Uterus (tissue), 4 donors: ENCODE measurements around the gene TYR. TPM values are rescaled to one million over a fixed set of nuclear protein-coding genes. Genes with fewer than 3 reads are reported as not detected.
A peak's percentile ranks its signal among the peaks of the same experiment; 100 is the strongest.
"Not testable (repeated sequence)": the region's sequence is repeated elsewhere in the genome, so short reads cannot be mapped to it uniquely, and the experiment has no call there.

Experiments
- DNase-seq, 2 donors: peaks; one replicate each; pipeline ENCODE4 v3.0.0-alpha.2; 2019 to 2020
- H3K27ac ChIP-seq, 2 donors: fragments of 200-600 bp; sonication (generic); 1 replicate in 1 of 2; 2 replicates in 1 of 2; pipeline ENCODE4 v1.5.1; 2016 to 2018
- H3K27me3 ChIP-seq, 2 donors: fragments of 200-600 bp; sonication (generic); one replicate each; pipeline ENCODE4 v1.5.1; 2018 to 2019; ENCODE audit warnings: control low read depth in 1 of 2
- H3K36me3 ChIP-seq, 2 donors: fragments of 200-600 bp; sonication (generic); one replicate each; pipeline ENCODE4 v1.5.1; 2019; ENCODE audit warnings: control low read depth in 1 of 2
- H3K4me1 ChIP-seq, 2 donors: fragments of 200-600 bp; sonication (generic); one replicate each; pipeline ENCODE4 v1.5.1; 2018 to 2019; ENCODE audit warnings: control low read depth in 1 of 2
- H3K4me3 ChIP-seq, 2 donors: fragments of 200-600 bp; sonication (generic); 1 replicate in 1 of 2; 2 replicates in 1 of 2; pipeline ENCODE4 v1.5.1; 2018 to 2019; ENCODE audit warnings: mild to moderate bottlenecking in 1 of 2
- H3K9me3 ChIP-seq, 2 donors: fragments of 200-600 bp; sonication (generic); one replicate each; pipeline ENCODE4 v1.5.1; 2019; ENCODE audit warnings: control low read depth in 1 of 2
- POLR2A ChIP-seq, 2 donors: fragments of 450-650 bp; IDR thresholded peaks; one replicate each; pipeline ENCODE4 v1.6.1; 2016; ENCODE audit warnings: antibody characterized with exemption in 2 of 2, mild to moderate bottlenecking in 1 of 2, moderate library complexity in 1 of 2
- intact Hi-C: fragments of 100-400 bp; cut with DNase I; formaldehyde crosslinking; loops from one replicate; pipeline ENCODE4 v1.15.1; 2023; ENCODE audit warnings: low total_unique reads
- total RNA-seq, 4 donors: library from RNA; depleted of rRNA in 3 of 4; stranded (reverse); fragments of >200 nt in 3 of 4; gene quantifications; one replicate each; pipeline versions ENCODE4 v1.1.0 to v1.2.4, GENCODE V29; 2014 to 2023
- TF ChIP-seq, protein P1 (sequence below), 4 experiments: fragments of 200-600 bp in 2 of 4; fragments of 450-650 bp in 2 of 4; sonication (generic) in 2 of 4; IDR thresholded peaks; one replicate each; pipeline ENCODE4 v1.5.1; 2016 to 2019; ENCODE audit warnings: antibody characterized with exemption in 4 of 4, mild to moderate bottlenecking in 2 of 4, moderate library complexity in 1 of 4
- donor health status: DM: yes; HTN: yes; CAD: no.

The TYR gene
- total RNA-seq, 4 donors from 2014 or later: not detected

DNA sequence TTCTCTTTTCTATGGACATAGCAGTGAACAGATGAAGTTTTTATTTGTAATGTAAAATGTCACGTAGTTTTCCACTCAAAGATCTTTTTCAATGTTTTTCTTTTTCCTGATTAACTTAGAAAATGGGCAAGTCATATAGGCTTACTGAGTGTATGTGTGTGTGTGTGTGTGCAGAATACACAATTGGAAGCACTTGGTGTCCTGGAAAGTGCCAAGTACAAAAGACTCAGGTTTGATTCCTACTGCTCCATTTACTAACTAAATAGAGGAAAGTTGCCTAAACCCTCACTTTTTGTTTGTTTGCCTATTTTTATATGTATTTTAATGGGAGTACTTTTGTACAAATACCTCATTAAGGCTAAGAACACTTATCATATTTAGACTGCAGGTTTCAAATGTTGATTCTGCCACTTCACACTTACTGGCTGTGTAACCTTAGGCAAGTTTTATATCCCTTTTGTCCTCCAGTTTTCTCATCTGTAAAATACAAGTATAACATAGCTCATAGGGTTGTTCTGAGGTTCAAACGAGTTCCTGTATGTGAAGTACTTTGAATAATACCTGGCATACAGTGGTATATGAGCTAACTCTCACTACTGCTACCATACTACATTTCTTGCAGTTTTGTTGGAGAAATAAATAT is 90.1 kb downstream of the TYR start:
- intact Hi-C loops: no loop called here
- no peak for DNase-seq
- Histone ChIP-seq H3K36me3 (no peaks in the 10 kb centered on the region), H3K27ac (no peak overlapping the region), H3K27me3 (no peaks in the 10 kb centered on the region), H3K4me3 (no peak overlapping the region), H3K9me3 (no peaks in the 10 kb centered on the region), H3K4me1 (no peaks in the 10 kb centered on the region)
- no peak for TF ChIP-seq POLR2A (IDR thresholded peaks at IDR 0.05)
- TF ChIP-seq, protein P1, sequence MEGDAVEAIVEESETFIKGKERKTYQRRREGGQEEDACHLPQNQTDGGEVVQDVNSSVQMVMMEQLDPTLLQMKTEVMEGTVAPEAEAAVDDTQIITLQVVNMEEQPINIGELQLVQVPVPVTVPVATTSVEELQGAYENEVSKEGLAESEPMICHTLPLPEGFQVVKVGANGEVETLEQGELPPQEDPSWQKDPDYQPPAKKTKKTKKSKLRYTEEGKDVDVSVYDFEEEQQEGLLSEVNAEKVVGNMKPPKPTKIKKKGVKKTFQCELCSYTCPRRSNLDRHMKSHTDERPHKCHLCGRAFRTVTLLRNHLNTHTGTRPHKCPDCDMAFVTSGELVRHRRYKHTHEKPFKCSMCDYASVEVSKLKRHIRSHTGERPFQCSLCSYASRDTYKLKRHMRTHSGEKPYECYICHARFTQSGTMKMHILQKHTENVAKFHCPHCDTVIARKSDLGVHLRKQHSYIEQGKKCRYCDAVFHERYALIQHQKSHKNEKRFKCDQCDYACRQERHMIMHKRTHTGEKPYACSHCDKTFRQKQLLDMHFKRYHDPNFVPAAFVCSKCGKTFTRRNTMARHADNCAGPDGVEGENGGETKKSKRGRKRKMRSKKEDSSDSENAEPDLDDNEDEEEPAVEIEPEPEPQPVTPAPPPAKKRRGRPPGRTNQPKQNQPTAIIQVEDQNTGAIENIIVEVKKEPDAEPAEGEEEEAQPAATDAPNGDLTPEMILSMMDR (IDR thresholded peaks at IDR 0.05): no peak

DNA sequence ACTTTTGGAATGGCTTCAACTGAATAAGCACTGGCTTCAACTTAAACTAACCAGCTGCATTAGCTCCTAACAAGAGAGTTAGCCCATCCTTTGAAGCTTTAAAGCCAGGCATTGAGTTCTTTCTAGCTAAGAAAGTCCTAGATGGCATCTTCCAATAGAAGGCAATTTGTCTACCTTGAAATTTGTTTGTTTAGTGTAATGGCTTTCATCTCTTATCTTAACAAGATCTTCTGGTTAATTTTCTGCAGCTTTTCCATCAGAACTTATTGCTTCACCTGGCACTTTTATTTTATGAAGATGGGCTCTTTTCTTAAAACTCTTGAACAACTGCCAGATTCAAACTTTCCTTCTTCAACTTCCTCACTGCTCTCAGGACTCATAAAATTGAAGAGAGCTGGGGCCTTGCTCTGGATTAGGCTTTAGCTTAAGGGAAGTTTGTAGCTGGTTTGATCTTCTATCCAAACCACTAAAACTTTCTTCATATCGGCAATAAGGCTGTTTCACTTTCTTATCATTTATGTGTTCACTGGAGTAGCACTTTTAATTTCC is 94.9 kb downstream of the TYR start:
- H3K4me3 ChIP-seq, H3K27ac ChIP-seq, H3K36me3 ChIP-seq, H3K4me1 ChIP-seq, H3K9me3 ChIP-seq, H3K27me3 ChIP-seq, DNase-seq, intact Hi-C loops: not testable (repeated sequence)

DNA sequence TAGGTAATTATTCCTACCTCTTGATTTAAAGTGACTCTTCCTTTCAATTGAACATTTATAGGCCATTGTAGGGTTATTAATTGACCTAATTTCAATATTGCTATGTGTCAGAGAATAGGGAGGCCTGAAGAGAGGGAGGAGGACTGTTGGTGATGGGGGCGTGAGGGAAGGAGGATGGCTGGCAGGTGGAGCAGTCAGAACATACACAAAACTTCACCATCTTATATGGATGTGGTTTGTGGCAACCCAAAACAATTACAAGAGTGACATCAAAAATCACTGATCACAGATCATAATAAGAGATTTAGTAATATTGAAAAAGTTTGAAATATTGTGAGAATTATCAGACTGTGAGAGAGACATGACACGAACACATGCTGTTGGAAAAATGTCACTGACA is 95.5 kb downstream of the TYR start:
- H3K27ac ChIP-seq, intact Hi-C loops, H3K4me3 ChIP-seq, H3K4me1 ChIP-seq, DNase-seq, H3K9me3 ChIP-seq, H3K27me3 ChIP-seq, H3K36me3 ChIP-seq: not testable (repeated sequence)

DNA sequence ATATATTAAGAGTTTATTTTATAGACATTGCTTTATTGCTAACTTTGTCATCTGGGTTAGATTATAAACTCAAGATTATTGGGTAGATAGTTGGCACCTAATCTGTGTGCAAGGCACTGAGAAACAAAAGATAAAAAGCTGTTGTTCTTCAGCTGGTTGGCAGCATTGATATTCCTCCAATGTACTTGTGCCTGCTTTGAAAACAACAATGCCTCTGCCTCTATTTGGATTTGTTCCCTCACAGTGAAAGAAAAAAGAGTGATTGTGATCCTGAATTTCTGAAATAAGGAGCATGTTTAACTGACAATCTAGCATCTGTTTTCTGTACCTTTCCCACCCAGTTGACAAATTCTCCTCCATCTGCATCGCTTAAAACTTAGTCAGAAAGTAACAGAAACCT is 98.3 kb downstream of the TYR start:
- Histone ChIP-seq H3K4me1 (peaks cover 0 to 9% of the 10 kb centered on the region in 2 donors), H3K36me3 (no peaks in the 10 kb centered on the region), H3K4me3 (no peak overlapping the region), H3K9me3 (no peaks in the 10 kb centered on the region), H3K27ac (peak overlapping the region in 1 of 2 donors; percentile 15), H3K27me3 (no peaks in the 10 kb centered on the region)
- TF ChIP-seq POLR2A (IDR thresholded peaks at IDR 0.05): no peak
- TF ChIP-seq, protein P1 (IDR thresholded peaks at IDR 0.05): no peak
- DNase-seq: no peak
- intact Hi-C loops: no loop called here

DNA sequence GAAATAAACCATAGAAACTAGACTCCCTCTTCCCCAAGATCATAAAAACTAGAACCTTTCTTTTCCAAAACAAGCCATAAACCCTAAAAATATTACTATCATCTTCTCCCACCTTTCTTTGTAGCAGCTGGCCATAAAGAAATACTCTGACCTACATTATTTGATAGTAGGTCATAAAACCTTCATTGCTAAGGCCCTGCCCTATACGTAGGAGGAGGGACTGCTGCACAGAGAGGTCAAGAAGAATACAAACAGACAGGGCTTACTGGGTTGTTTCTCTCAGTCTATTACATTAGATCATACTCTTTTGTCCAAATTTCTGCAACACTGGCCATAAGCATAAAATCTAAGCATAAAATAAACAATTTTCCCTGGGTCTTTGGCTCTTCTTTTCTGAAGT is 101.5 kb downstream of the TYR start:
- no peak overlapping the region for H3K27ac ChIP-seq
- H3K4me3 ChIP-seq: no peak overlapping the region
- TF ChIP-seq, protein P1 (IDR thresholded peaks at IDR 0.05): no peak
- TF ChIP-seq POLR2A (IDR thresholded peaks at IDR 0.05): no peak
- DNase-seq: peak in 1 of 2 donors; percentile 19
- H3K4me1 ChIP-seq: peaks cover 0 to 9% of the 10 kb centered on the region in 2 donors
- H3K36me3 ChIP-seq: no peaks in the 10 kb centered on the region
- intact Hi-C loops: no loop called here
- H3K9me3 ChIP-seq: no peaks in the 10 kb centered on the region
- H3K27me3 ChIP-seq: no peaks in the 10 kb centered on the region

DNA sequence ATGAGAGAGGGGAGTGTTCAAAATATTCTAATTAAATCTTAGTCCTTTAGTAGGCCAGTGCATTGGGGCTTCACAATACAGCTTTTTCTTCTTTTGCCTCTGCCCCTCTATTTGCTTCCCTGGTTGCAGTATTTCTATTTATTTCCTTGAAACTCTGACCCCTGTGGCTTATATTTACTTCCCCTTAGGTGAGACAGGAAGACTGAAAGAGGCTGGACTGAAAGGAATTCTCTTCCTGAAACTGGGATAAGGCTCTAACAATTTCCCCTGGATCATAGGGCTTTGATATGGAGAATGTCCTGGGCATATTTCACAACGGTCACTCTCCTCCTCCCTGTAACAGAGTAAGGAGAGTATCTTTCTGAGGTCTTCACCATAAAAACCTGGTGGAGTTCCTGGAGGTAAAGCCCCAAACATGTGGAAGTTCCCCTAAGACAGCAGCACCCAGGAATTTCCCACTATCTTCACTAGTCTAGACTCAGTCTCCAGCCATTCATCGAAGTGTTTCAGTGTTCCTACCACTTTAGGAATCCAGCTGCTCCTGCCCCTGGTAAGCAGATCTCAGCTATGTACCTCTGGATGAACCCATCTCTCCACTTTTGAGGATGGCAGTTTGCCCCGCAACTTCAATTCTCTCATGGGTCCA is 103.5 kb downstream of the TYR start:
- DNase-seq, H3K27ac ChIP-seq, H3K9me3 ChIP-seq, H3K36me3 ChIP-seq, H3K4me3 ChIP-seq, H3K27me3 ChIP-seq, intact Hi-C loops, H3K4me1 ChIP-seq: not testable (repeated sequence)

DNA sequence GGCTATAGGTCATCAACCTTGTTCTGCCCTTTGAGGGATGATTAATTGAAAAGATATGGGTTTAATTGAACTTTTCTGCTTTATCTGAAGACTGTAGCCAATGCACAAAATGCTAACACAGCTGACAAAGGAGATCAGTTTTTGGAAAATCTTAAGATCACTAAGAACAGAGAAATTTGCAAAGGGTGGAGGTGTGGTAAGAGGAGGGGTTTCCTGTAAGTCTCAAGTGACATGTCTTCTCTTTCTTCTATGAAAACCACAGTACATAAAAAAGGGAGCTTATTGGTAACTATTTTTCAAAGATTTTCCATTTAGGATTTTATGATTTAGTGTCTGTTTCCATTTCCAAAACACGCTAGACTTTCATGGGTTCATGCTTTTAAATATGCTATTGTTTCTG is 108.9 kb downstream of the TYR start:
- H3K4me3 ChIP-seq, DNase-seq, H3K9me3 ChIP-seq, H3K4me1 ChIP-seq, H3K36me3 ChIP-seq, H3K27me3 ChIP-seq, intact Hi-C loops, H3K27ac ChIP-seq: not testable (repeated sequence)

DNA sequence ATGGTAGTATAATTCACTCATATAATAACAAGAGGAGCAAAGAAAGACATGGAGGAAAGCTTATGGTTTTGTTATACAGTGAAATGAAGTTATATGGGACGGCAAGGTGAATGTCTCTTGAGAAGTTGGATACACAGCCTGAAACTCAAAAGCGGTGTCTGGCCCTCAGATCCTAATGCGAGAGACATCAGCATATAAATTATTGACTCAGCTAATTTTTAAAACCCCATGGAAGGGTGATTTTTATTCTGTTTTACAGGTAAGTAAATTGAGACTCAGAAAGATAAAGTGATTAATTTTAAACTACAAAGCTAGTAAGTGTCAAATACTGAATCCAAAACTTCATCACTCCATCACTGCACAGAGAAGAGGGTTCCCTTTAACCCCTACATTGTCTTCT is 110.3 kb downstream of the TYR start:
- DNase-seq, H3K4me3 ChIP-seq: not testable (repeated sequence)

More for the DNA sequence above, 110.3 kb downstream of the TYR start:
- H3K27me3 ChIP-seq, H3K27ac ChIP-seq, H3K9me3 ChIP-seq, H3K36me3 ChIP-seq, H3K4me1 ChIP-seq, intact Hi-C loops: not testable (repeated sequence)
